HL-60 (cell line): Measurements from ENCODE around the gene SH2D3C.

Experiments used
- DNase-seq, 2 experiments: peaks; one replicate each; pipeline ENCODE4 v3.0.0-alpha.2; 2010 to 2020; ENCODE audit warnings: low read depth in 1 of 2, low spot score in 1 of 2
- H3K27ac ChIP-seq: fragments of 250-450 bp; sonication (Bioruptor Pico); replicated peaks from 2 replicates; pipeline ENCODE4 v1.5.1; 2020; ENCODE audit warnings: mild to moderate bottlenecking, moderate library complexity
- H3K27me3 ChIP-seq: fragments of 250-450 bp; sonication (Bioruptor Pico); 2 replicates; pipeline ENCODE4 v1.5.1; 2021; ENCODE audit warnings: mild to moderate bottlenecking, moderate library complexity; ENCODE audit not compliant: insufficient read depth, poor library complexity, severe bottlenecking
- H3K4me3 ChIP-seq: replicated peaks from 2 replicates; pipeline ENCODE4 v1.5.1; 2011; ENCODE audit warnings: mild to moderate bottlenecking, control low read depth, low read length; ENCODE audit not compliant: insufficient read depth
- GABPA ChIP-seq: IDR thresholded peaks from 2 replicates; pipeline ENCODE4 v1.6.1; 2012; ENCODE audit warnings: low read depth
- POLR2AphosphoS5 ChIP-seq: IDR thresholded peaks from 2 replicates; pipeline ENCODE4 v1.6.1; 2012; ENCODE audit warnings: low read depth
- SPI1 ChIP-seq: IDR thresholded peaks from 2 replicates; pipeline ENCODE4 v1.6.1; 2012; ENCODE audit warnings: low read depth, mild to moderate bottlenecking, borderline replicate concordance
- TF ChIP-seq, protein P1 (sequence below): IDR thresholded peaks from one replicate; pipeline ENCODE4 v1.5.1; 2011; ENCODE audit warnings: low read length, control low read depth, inconsistent platforms; ENCODE audit not compliant: insufficient read depth
- TF ChIP-seq, protein P2 (sequence below): IDR thresholded peaks from 2 replicates; pipeline ENCODE4 v1.6.1; 2012; ENCODE audit warnings: low read depth; ENCODE audit not compliant: insufficient replicate concordance

Gene SH2D3C

DNA sequence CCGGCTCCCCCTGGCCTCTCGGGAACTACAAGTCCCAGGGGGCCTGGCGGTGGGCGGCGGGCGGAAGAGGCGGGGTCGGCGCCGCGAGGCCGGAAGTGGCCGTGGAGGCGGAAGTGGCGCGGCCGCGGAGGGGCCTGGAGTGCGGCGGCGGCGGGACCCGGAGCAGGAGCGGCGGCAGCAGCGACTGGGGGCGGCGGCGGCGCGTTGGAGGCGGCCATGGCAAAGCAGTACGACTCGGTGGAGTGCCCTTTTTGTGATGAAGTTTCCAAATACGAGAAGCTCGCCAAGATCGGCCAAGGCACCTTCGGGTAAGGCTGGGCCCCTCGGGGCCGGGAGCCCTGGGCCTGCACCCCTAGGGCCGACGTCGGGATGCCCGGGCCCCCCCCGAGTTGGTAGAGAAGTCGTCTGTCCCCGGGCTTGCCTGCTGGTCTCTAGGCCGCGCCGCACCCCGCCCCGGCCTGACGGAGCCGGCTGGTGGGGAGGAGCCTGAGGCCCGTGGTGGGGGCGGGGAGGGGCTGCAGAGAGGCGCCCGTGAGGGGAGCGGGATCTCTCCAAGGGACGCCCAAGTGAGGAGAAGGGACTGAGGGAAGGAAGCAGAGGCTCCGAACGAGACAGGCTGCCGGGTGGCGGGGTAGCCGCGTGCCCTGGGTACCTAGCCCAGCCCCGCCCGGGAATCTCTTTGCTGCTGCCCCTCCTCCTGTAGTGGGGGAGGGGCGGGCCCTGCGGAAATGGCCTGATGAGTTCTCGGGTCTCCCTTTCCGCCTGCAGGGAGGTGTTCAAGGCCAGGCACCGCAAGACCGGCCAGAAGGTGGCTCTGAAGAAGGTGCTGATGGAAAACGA is 7.7 kb upstream of the SH2D3C start, which contains the start of gene CDK9:
TSS of gene CDK9 (plus strand) at position 102 of the 840 bp plus-strand sequence. CDS start at position 217, 115 bp downstream.
- H3K27ac ChIP-seq, result peak within 1 kb of the TSS; percentile 96
- TF ChIP-seq GABPA (peak; percentile 85), SPI1 (peak; percentile 59; the same call in 1 of the 2 replicates), POLR2AphosphoS5 (peak; percentile 42; the same call in 1 of the 2 replicates)
- TF ChIP-seq, protein P1, sequence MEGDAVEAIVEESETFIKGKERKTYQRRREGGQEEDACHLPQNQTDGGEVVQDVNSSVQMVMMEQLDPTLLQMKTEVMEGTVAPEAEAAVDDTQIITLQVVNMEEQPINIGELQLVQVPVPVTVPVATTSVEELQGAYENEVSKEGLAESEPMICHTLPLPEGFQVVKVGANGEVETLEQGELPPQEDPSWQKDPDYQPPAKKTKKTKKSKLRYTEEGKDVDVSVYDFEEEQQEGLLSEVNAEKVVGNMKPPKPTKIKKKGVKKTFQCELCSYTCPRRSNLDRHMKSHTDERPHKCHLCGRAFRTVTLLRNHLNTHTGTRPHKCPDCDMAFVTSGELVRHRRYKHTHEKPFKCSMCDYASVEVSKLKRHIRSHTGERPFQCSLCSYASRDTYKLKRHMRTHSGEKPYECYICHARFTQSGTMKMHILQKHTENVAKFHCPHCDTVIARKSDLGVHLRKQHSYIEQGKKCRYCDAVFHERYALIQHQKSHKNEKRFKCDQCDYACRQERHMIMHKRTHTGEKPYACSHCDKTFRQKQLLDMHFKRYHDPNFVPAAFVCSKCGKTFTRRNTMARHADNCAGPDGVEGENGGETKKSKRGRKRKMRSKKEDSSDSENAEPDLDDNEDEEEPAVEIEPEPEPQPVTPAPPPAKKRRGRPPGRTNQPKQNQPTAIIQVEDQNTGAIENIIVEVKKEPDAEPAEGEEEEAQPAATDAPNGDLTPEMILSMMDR, result no peak
- TF ChIP-seq, protein P2, sequence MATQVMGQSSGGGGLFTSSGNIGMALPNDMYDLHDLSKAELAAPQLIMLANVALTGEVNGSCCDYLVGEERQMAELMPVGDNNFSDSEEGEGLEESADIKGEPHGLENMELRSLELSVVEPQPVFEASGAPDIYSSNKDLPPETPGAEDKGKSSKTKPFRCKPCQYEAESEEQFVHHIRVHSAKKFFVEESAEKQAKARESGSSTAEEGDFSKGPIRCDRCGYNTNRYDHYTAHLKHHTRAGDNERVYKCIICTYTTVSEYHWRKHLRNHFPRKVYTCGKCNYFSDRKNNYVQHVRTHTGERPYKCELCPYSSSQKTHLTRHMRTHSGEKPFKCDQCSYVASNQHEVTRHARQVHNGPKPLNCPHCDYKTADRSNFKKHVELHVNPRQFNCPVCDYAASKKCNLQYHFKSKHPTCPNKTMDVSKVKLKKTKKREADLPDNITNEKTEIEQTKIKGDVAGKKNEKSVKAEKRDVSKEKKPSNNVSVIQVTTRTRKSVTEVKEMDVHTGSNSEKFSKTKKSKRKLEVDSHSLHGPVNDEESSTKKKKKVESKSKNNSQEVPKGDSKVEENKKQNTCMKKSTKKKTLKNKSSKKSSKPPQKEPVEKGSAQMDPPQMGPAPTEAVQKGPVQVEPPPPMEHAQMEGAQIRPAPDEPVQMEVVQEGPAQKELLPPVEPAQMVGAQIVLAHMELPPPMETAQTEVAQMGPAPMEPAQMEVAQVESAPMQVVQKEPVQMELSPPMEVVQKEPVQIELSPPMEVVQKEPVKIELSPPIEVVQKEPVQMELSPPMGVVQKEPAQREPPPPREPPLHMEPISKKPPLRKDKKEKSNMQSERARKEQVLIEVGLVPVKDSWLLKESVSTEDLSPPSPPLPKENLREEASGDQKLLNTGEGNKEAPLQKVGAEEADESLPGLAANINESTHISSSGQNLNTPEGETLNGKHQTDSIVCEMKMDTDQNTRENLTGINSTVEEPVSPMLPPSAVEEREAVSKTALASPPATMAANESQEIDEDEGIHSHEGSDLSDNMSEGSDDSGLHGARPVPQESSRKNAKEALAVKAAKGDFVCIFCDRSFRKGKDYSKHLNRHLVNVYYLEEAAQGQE, result no peak
- peak within 1 kb of the TSS; percentile 93 for H3K4me3 ChIP-seq
- no peaks in the 10 kb centered on the region for H3K27me3 ChIP-seq
- peak in 1 of 2 experiments; percentile 90 for DNase-seq

- TF ChIP-seq SPI1 (no peak), GABPA (no peak)
- TF ChIP-seq, protein P1, result peak; percentile 49
- no peaks in the 10 kb centered on the region for H3K27me3 ChIP-seq
- peak in 1 of 2 experiments; percentile 89 for DNase-seq
- H3K27ac ChIP-seq, result peak overlapping the region; percentile 96
- H3K4me3 ChIP-seq, result peak overlapping the region; percentile 93
Measured at GRCh38 chr9:127785023-127785932, 6.8 kb upstream of the SH2D3C start.

DNA sequence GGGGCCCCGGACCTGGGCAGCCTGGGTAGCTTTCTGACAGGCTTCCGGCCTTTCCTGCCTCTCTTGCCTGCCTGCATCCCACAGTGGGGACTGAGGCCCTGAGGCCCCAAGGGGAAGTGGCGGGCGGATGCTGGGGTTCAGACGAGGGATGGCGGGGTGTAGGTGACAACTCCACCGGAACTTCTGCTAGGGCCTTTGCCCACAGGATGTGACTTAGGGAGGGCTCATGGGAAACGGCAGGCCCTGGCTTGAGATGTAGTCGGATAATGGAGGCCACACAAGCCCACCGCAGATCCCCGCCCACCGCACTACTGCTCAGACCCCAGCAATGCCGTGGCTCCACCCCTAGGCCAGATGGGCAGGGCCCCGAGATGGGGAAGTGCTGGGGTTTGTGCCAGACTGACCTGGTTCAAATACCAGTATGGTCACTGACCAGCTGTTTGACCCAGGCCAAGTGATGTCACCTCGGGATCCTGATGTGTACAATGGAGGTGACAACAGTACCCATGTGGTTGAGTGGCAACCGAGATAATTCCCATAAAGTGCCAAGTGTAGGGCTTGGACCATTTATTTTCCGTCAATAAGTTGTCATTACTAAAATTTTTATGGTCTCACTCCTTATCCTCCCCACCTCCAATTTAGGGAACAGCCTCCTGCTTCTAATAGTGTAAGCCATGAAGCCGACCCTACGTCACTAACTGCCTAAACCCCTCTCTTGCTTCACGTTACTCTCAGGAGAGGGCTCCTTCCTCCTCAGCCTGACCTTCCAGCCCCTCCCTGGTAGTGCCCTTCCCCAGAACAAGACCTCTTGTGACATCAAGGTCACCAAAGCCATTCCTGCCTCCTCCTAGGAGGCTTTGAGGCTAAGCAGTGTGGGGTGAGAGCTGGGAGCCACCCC is 4.9 kb upstream of the SH2D3C start:
- Histone ChIP-seq H3K27me3 (no peaks in the 10 kb centered on the region), H3K27ac (peak overlapping the region; percentile 96), H3K4me3 (no peak overlapping the region)
- DNase-seq, result peak; percentile 93 to 97
- TF ChIP-seq, protein P2, result peak; percentile 40
- TF ChIP-seq SPI1 (peak; percentile 83), POLR2AphosphoS5 (peak; percentile 91), GABPA (peak; percentile 71)
- TF ChIP-seq, protein P1, result no peak
